Neural cell (in vitro differentiated cells): ENCODE results near the gene M1AP. TPM values are rescaled to one million over a fixed set of nuclear protein-coding genes. Genes with fewer than 3 reads are reported as not detected.

Experiments used
- H2AFZ ChIP-seq: fragments of 200-600, 300-800 bp; sonication (generic), shearing (Covaris generic); 2 replicates; pipeline ENCODE4 v1.6.0; 2014; ENCODE audit warnings: low read depth, mild to moderate bottlenecking, antibody characterized with exemption, low read length, moderate library complexity
- H3F3A ChIP-seq: fragments of 200-600 bp; shearing (Covaris generic); 2 replicates; pipeline ENCODE4 v1.6.1; 2016; ENCODE audit warnings: mild to moderate bottlenecking, moderate library complexity, mixed read lengths, antibody characterized with exemption, low read length; ENCODE audit not compliant: insufficient read depth, poor library complexity, severe bottlenecking
- H3K27ac ChIP-seq: fragments of 200-600, 300-800 bp; sonication (generic), shearing (Covaris generic); 2 replicates; pipeline ENCODE4 v1.5.1; 2014; ENCODE audit warnings: mild to moderate bottlenecking, low read length, moderate library complexity
- H3K27me3 ChIP-seq: fragments of 300-800, 200-600 bp; sonication (generic), shearing (Covaris generic); 2 replicates; pipeline ENCODE4 v1.6.0; 2014; ENCODE audit warnings: mild to moderate bottlenecking, low read depth, low read length, moderate library complexity; ENCODE audit not compliant: insufficient read depth
- H3K36me3 ChIP-seq: fragments of 300-800, 200-600 bp; sonication (generic), shearing (Covaris generic); 2 replicates; pipeline ENCODE4 v1.5.1; 2014; ENCODE audit warnings: mild to moderate bottlenecking, antibody characterized with exemption, low read length, moderate library complexity; ENCODE audit not compliant: insufficient read depth
- H3K4me2 ChIP-seq: fragments of 300-800, 200-600 bp; sonication (generic), shearing (Covaris generic); 2 replicates; pipeline ENCODE4 v1.6.0; 2014; ENCODE audit warnings: mild to moderate bottlenecking, low read length
- H3K4me3 ChIP-seq: fragments of 300-800, 200-600 bp; sonication (generic), shearing (Covaris generic); 2 replicates; pipeline ENCODE4 v1.5.1; 2014; ENCODE audit warnings: mild to moderate bottlenecking, low read length, moderate library complexity
- H3K79me2 ChIP-seq: fragments of 200-600 bp; shearing (Covaris generic); replicated peaks from 2 replicates; pipeline ENCODE4 v1.6.0; 2014; ENCODE audit warnings: mild to moderate bottlenecking, low read length, moderate library complexity; ENCODE audit not compliant: insufficient read depth
- H3K9ac ChIP-seq: fragments of 300-800, 200-600 bp; sonication (generic), shearing (Covaris generic); 2 replicates; pipeline ENCODE4 v1.6.1; 2016; ENCODE audit warnings: mild to moderate bottlenecking, low read length, mixed read lengths
- H3K9me2 ChIP-seq: fragments of 200-600 bp; shearing (Covaris generic); 2 replicates; pipeline ENCODE4 v1.6.1; 2016; ENCODE audit warnings: mild to moderate bottlenecking, low read length, mixed read lengths; ENCODE audit not compliant: insufficient read depth
- H3K9me3 ChIP-seq: fragments of 200-600, 300-800 bp; sonication (generic), shearing (Covaris generic); 2 replicates; pipeline ENCODE4 v1.6.1; 2016; ENCODE audit warnings: mild to moderate bottlenecking, mixed run types, low read length, moderate library complexity, mixed read lengths
- H4K20me1 ChIP-seq: fragments of 200-600 bp; shearing (Covaris generic); 2 replicates; pipeline ENCODE4 v1.6.1; 2016; ENCODE audit warnings: mild to moderate bottlenecking, mixed run types; ENCODE audit not compliant: insufficient read depth
- CTCF ChIP-seq: fragments of 450-650 bp; IDR thresholded peaks from 2 replicates; pipeline ENCODE4 v1.5.1; 2014; ENCODE audit warnings: antibody characterized with exemption, mild to moderate bottlenecking, moderate library complexity; ENCODE audit not compliant: poor library complexity, severe bottlenecking
- EP300 ChIP-seq: fragments of 450-650 bp; conservative IDR thresholded peaks from 2 replicates; pipeline ENCODE4 v1.6.1; 2014; ENCODE audit warnings: antibody characterized with exemption, mild to moderate bottlenecking, moderate library complexity; ENCODE audit not compliant: poor library complexity, severe bottlenecking
- EZH2 ChIP-seq: fragments of 200-600, 300-800 bp; shearing (Covaris generic), sonication (generic); IDR thresholded peaks from 2 replicates; pipeline ENCODE4 v1.6.1; 2014; ENCODE audit warnings: antibody characterized with exemption, low read length, borderline replicate concordance, mild to moderate bottlenecking; ENCODE audit not compliant: insufficient read depth, poor library complexity, severe bottlenecking
- MXI1 ChIP-seq: fragments of 450-650 bp; conservative IDR thresholded peaks from 2 replicates; pipeline ENCODE4 v1.6.1; 2014; ENCODE audit warnings: antibody characterized with exemption, mild to moderate bottlenecking; ENCODE audit not compliant: poor library complexity, severe bottlenecking
- POLR2AphosphoS5 ChIP-seq: IDR thresholded peaks from 2 replicates; pipeline ENCODE4 v1.6.1; 2012
- RAD21 ChIP-seq: fragments of 450-650 bp; conservative IDR thresholded peaks from 2 replicates; pipeline ENCODE4 v1.6.1; 2014; ENCODE audit warnings: antibody characterized with exemption, mild to moderate bottlenecking, moderate library complexity
- REST ChIP-seq: IDR thresholded peaks from 2 replicates; pipeline ENCODE4 v1.6.1; 2012; ENCODE audit warnings: borderline replicate concordance
- SMC3 ChIP-seq: fragments of 450-650 bp; conservative IDR thresholded peaks from 2 replicates; pipeline ENCODE4 v1.6.1; 2014; ENCODE audit warnings: antibody characterized with exemption, mild to moderate bottlenecking, moderate library complexity; ENCODE audit not compliant: poor library complexity
- TAF1 ChIP-seq: IDR thresholded peaks from 2 replicates; pipeline ENCODE4 v1.6.1; 2012; ENCODE audit warnings: low read depth
- polyA plus RNA-seq: library from polyadenylated mRNA; depleted of rRNA; stranded (reverse); fragments of >200 nt; gene quantifications from 2 replicates; pipeline ENCODE4 v1.2.3, GENCODE V29; 2014

M1AP gene
- polyA plus RNA-seq, 1 donor from 2014 or later, result not detected

GRCh38 chr2:74567881-74568280, 80.2 kb downstream of the M1AP start:
- Histone ChIP-seq H3K79me2 (no peaks in the 10 kb centered on the region), H2AFZ (no peak overlapping the region), H3K9me3 (no peaks in the 10 kb centered on the region), H3K4me2 (no peak overlapping the region), H3K9ac (no peak overlapping the region), H3F3A (no peaks in the 10 kb centered on the region), H3K4me3 (no peak overlapping the region), H3K27me3 (no peaks in the 10 kb centered on the region), H3K27ac (no peak overlapping the region), H3K9me2 (no peaks in the 10 kb centered on the region), H4K20me1 (no peaks in the 10 kb centered on the region), H3K36me3 (no peaks in the 10 kb centered on the region)
- TF ChIP-seq POLR2AphosphoS5 (no peak), MXI1 (no peak), REST (no peak), EP300 (no peak), SMC3 (no peak), TAF1 (no peak), EZH2 (no peak), CTCF (no peak), RAD21 (no peak)

- H3K79me2 ChIP-seq, result no peaks in the 10 kb centered on the region
- H3K27me3 ChIP-seq, result no peaks in the 10 kb centered on the region
- no peaks in the 10 kb centered on the region for H3K9me2 ChIP-seq
- H3K4me2 ChIP-seq, result no peak overlapping the region
- H3K36me3 ChIP-seq, result no peaks in the 10 kb centered on the region
- H3F3A ChIP-seq, result no peaks in the 10 kb centered on the region
- H3K4me3 ChIP-seq, result no peak overlapping the region
- H3K27ac ChIP-seq, result no peak overlapping the region
- H2AFZ ChIP-seq, result no peak overlapping the region
- H3K9ac ChIP-seq, result no peak overlapping the region
- TF ChIP-seq SMC3 (no peak), EP300 (no peak), POLR2AphosphoS5 (no peak)
- no peaks in the 10 kb centered on the region for H4K20me1 ChIP-seq
- no peaks in the 10 kb centered on the region for H3K9me3 ChIP-seq
Measured at GRCh38 chr2:74566754-74567085, 81.4 kb downstream of the M1AP start.

DNA sequence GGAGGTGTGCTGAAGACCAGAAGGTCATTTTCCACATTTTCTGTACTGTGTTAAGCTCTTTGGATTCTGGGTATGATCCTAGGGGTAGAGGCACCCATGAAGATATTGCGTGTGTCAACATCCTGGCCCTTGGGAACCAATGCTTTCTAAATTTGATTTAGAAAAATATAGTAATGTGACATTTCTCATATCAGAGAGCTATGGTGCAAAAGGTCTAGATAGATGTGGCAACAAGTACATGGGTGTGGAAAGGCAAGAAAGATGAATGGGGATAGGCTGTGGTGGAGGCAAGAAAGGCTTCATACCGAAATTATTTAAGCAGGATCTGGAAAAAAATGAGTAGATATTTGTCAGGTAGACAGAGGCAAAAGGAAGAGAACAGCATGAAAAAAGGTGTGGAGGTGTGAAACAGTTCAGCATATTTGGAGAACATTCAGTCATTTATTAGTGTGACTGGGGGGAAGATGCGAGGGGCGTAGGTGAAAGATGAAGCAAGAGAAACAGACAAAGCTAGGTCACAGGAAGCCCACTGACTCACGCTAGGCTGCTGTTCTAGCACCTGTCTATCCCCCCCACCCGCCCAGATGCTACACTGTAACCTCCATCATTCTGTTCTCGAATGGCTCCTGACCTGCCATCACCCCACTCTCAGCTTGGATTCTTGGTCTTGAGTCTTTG, 81.9 kb downstream of the M1AP start:
- H3K9me3 ChIP-seq, result no peaks in the 10 kb centered on the region
- TF ChIP-seq REST (no peak), CTCF (no peak), POLR2AphosphoS5 (no peak), EZH2 (no peak), MXI1 (no peak), EP300 (no peak), SMC3 (no peak), TAF1 (no peak)
- H3K27me3 ChIP-seq, result no peaks in the 10 kb centered on the region
- no peaks in the 10 kb centered on the region for H3K9me2 ChIP-seq
- no peaks in the 10 kb centered on the region for H3F3A ChIP-seq
- H3K4me3 ChIP-seq, result no peak overlapping the region
- no peaks in the 10 kb centered on the region for H4K20me1 ChIP-seq
- no peak overlapping the region for H3K27ac ChIP-seq
- no peaks in the 10 kb centered on the region for H3K36me3 ChIP-seq
- H2AFZ ChIP-seq, result no peak overlapping the region
- H3K9ac ChIP-seq, result no peak overlapping the region
- no peak overlapping the region for H3K4me2 ChIP-seq
- no peaks in the 10 kb centered on the region for H3K79me2 ChIP-seq
